TTC549 (cell line): Measurements from ENCODE around the gene FAM25G.

Experiments used
- FAIRE-seq: peaks from 2 replicates; lab custom pipeline; 2012; peaks lifted over from hg19 to GRCh38; lab: Jason Lieb, UNC

FAM25G gene

GRCh38 chr10:47449102-47449978 is 42.2 kb downstream of the FAM25G start:
- no peak for FAIRE-seq

- no peak for FAIRE-seq
Observed at GRCh38 chr10:47447705-47448104, 43.8 kb downstream of the FAM25G start.

- no peak for FAIRE-seq
Observed at GRCh38 chr10:47447209-47447608, 44.3 kb downstream of the FAM25G start.

- FAIRE-seq = no peak
Observed at GRCh38 chr10:47445720-47446119, 45.8 kb downstream of the FAM25G start.

GRCh38 chr10:47444047-47444446 is 47.5 kb downstream of the FAM25G start:
- no peak for FAIRE-seq

GRCh38 chr10:47443145-47443544 is 48.4 kb downstream of the FAM25G start:
- no peak for FAIRE-seq

- FAIRE-seq = no peak
Observed at GRCh38 chr10:47442351-47442750, 49.1 kb downstream of the FAM25G start.

GRCh38 chr10:47441938-47442337 is 49.6 kb downstream of the FAM25G start:
- FAIRE-seq = no peak

GRCh38 chr10:47440207-47440606 is 51.3 kb downstream of the FAM25G start:
- no peak for FAIRE-seq

- FAIRE-seq = no peak
Observed at GRCh38 chr10:47438857-47439474, 52.5 kb downstream of the FAM25G start.
